Hematopoietic multipotent progenitor cell treated with erythropoietin and hydrocortisone succinate and interleukin-3 and kit ligand, for 8 days (in vitro differentiated cells): ENCODE measurements around the gene FIG4.
"Not testable (repeated sequence)": the region's sequence is repeated elsewhere in the genome, so short reads cannot be mapped to it uniquely, and the experiment has no call there.

Source experiments
- DNase-seq: peaks from one replicate; pipeline ENCODE4 v3.0.0-alpha.2; 2015

The FIG4 gene

GRCh38 chr6:109690737-109691621 is at the start of gene FIG4, which contains the start of gene AK9:
Gene FIG4 (plus strand): TSS chr6:109691296. CDS start chr6:109691436, 140 bp downstream.
Gene AK9 (minus strand): TSS chr6:109691202. CDS start chr6:109675745, 15,457 bp downstream.
- DNase-seq: peak; percentile 94

- DNase-seq: no peak
Measured at GRCh38 chr6:109644131-109644530, 47.0 kb upstream of the FIG4 start.

GRCh38 chr6:109653264-109653663 is 37.8 kb upstream of the FIG4 start:
- no peak for DNase-seq

GRCh38 chr6:109655761-109656262 is 35.3 kb upstream of the FIG4 start:
- no peak for DNase-seq

GRCh38 chr6:109660526-109661320 is 30.4 kb upstream of the FIG4 start:
- DNase-seq: no peak

- no peak for DNase-seq
Measured at GRCh38 chr6:109662192-109662591, 28.9 kb upstream of the FIG4 start.

GRCh38 chr6:109669811-109670210 is 21.3 kb upstream of the FIG4 start:
- DNase-seq: no peak

GRCh38 chr6:109671733-109672132 is 19.4 kb upstream of the FIG4 start:
- DNase-seq: no peak

GRCh38 chr6:109672175-109672574 is 18.9 kb upstream of the FIG4 start:
- DNase-seq: no peak

GRCh38 chr6:109672839-109673238 is 18.3 kb upstream of the FIG4 start:
- DNase-seq: no peak

GRCh38 chr6:109676724-109677123 is 14.4 kb upstream of the FIG4 start:
- no peak for DNase-seq

GRCh38 chr6:109678240-109678639 is 12.9 kb upstream of the FIG4 start:
- DNase-seq: no peak

- not testable (repeated sequence) for DNase-seq
Measured at GRCh38 chr6:109678661-109679505, 12.2 kb upstream of the FIG4 start.

- no peak for DNase-seq
Measured at GRCh38 chr6:109686566-109687265, 4.4 kb upstream of the FIG4 start.

GRCh38 chr6:109687271-109687761 is 3.8 kb upstream of the FIG4 start:
- peak; percentile 39 for DNase-seq

GRCh38 chr6:109690373-109690736 is 741 bp upstream of the FIG4 start:
- peak; percentile 41 for DNase-seq

GRCh38 chr6:109693111-109693510 is 2.0 kb downstream of the FIG4 start:
- DNase-seq: no peak

GRCh38 chr6:109695468-109695867 is 4.4 kb downstream of the FIG4 start:
- peak; percentile 44 for DNase-seq

- no peak for DNase-seq
Measured at GRCh38 chr6:109696355-109696754, 5.3 kb downstream of the FIG4 start.

- no peak for DNase-seq
Measured at GRCh38 chr6:109701221-109701620, 10.1 kb downstream of the FIG4 start.

- DNase-seq: no peak
Measured at GRCh38 chr6:109701774-109702173, 10.7 kb downstream of the FIG4 start.

- no peak for DNase-seq
Measured at GRCh38 chr6:109702791-109703190, 11.7 kb downstream of the FIG4 start.
